ENCODE results near the gene PALLD.

Gene PALLD

GRCh38 chr4:168569066-168569930 lies 72.4 kb downstream of the PALLD start:
- H3K4me3 ChIP-seq (ENCODE audit: low read length): no peak overlapping the region
- TF ChIP-seq, protein P1, sequence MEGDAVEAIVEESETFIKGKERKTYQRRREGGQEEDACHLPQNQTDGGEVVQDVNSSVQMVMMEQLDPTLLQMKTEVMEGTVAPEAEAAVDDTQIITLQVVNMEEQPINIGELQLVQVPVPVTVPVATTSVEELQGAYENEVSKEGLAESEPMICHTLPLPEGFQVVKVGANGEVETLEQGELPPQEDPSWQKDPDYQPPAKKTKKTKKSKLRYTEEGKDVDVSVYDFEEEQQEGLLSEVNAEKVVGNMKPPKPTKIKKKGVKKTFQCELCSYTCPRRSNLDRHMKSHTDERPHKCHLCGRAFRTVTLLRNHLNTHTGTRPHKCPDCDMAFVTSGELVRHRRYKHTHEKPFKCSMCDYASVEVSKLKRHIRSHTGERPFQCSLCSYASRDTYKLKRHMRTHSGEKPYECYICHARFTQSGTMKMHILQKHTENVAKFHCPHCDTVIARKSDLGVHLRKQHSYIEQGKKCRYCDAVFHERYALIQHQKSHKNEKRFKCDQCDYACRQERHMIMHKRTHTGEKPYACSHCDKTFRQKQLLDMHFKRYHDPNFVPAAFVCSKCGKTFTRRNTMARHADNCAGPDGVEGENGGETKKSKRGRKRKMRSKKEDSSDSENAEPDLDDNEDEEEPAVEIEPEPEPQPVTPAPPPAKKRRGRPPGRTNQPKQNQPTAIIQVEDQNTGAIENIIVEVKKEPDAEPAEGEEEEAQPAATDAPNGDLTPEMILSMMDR (conservative IDR thresholded peaks at IDR 0.05; ENCODE audit: low read depth, low read length): no peak
- no peak for DNase-seq (ENCODE audit: low read depth)

DNA sequence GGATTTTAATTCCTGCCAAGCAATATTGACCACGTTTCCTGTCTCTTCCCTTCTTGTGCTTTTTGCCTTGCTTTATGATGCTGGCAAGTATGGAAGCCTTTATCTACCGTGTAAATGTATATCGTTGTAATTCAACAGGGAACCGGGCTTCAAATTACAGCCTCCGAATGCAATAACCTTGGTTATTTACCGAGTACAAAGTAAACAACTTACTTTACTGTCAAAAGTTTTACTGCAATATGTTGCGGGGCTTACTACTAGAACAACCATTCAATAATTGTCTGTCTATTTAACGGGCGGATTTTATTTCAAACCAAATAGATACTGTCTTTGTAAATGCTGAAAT lies 73.1 kb downstream of the PALLD start:
- no peak for DNase-seq (ENCODE audit: low read depth)
- TF ChIP-seq, protein P1 (conservative IDR thresholded peaks at IDR 0.05; ENCODE audit: low read depth, low read length): no peak
- H3K4me3 ChIP-seq (ENCODE audit: low read length): no peak overlapping the region

DNA sequence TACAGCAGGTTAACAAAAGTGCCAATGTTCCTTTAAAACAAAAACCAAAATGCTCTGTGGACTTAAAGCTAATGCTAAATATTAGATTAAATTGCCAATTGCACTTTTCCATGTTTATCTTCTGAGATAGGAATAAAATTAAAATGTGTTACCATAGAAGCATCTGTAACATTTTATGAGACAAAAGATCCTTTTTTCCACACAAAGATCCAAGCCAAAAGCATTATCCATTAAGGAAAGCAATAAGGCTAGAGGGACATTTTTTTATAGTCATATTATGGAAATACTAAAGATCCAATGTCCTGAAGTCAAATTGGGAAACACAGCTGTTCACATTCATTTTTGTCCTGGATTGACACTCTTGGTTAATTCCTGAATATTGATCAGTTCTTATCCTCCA lies 73.6 kb downstream of the PALLD start:
- no peak overlapping the region for H3K4me3 ChIP-seq (ENCODE audit: low read length)
- TF ChIP-seq, protein P1 (conservative IDR thresholded peaks at IDR 0.05; ENCODE audit: low read depth, low read length): no peak
- DNase-seq (ENCODE audit: low read depth): no peak

DNA sequence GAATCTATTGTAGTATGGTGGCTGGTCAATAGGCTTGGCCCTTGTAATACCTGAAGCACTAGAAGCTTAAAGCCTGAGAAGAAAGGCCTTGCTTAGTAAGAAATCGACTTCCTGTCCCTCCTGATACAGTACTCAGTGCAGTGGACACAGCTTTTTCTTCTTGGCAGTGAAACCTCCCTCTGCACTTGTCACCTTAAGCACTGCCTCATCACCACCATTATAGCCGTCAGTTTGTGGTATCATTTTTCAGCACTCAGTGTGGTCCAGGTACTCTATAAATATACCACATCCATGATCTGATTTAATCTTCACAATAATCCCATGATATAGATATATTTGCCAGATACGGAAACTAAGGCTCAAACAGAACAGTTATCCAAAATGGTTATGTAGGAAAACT lies 75.2 kb downstream of the PALLD start:
- TF ChIP-seq, protein P1 (conservative IDR thresholded peaks at IDR 0.05; ENCODE audit: low read depth, low read length): no peak
- no peak for DNase-seq (ENCODE audit: low read depth)
- no peak overlapping the region for H3K4me3 ChIP-seq (ENCODE audit: low read length)

DNA sequence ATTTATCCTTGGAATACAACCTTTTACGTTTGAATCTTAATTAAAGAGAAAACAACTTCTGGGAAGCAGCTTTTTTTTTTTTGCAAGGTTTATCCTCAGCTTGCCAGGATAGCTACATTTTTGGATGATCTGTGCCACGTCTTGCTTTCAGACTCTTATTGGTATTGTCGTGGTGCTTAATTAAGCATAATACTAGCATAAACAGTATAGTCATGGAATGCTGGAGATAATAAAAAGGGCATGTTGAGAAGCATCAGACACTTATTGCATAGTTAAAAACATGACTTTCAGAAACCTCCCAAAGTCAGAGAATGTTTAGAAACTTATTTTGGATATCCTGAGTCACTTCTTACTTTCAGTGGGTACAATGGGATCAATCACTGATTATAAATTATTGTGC lies 77.0 kb downstream of the PALLD start:
- no peak for DNase-seq (ENCODE audit: low read depth)
- TF ChIP-seq, protein P1 (conservative IDR thresholded peaks at IDR 0.05; ENCODE audit: low read depth, low read length): no peak
- no peak overlapping the region for H3K4me3 ChIP-seq (ENCODE audit: low read length)

DNA sequence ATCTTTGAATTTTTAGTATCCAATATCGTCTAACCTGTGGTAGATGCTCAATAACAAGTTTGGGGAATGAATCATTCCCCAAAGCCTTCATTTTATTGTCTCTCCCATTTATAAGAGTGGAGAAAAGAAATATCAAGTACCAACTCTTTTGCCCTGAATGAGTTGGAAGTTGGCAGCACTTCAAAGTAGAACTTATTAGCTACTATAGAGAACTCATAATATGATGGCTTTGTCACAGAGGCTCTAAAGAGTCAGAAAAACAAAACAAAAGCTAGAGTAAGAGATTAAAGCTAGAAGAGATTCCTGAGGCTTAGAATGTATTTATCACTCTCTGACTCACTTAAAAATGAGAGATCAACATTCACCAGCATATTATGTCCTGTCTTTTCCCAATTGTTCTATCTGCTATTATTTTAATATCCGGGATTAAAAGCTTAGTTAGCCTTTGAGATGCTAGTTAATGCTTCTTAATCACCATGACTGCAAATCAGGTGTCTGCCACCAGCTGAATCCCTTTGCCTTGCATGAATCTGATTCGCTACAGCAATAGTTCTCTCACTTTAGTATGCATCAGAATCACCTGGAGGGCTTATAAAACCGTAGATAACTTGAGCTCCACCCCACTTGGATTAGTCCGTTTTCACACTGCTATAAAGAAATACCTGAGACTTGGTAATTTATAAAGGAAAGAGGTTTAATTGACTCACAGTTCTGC lies 77.9 kb downstream of the PALLD start:
- H3K4me3 ChIP-seq (ENCODE audit: low read length): no peak overlapping the region
- TF ChIP-seq, protein P1 (conservative IDR thresholded peaks at IDR 0.05; ENCODE audit: low read depth, low read length): no peak
- DNase-seq (ENCODE audit: low read depth): peak; percentile 96

DNA sequence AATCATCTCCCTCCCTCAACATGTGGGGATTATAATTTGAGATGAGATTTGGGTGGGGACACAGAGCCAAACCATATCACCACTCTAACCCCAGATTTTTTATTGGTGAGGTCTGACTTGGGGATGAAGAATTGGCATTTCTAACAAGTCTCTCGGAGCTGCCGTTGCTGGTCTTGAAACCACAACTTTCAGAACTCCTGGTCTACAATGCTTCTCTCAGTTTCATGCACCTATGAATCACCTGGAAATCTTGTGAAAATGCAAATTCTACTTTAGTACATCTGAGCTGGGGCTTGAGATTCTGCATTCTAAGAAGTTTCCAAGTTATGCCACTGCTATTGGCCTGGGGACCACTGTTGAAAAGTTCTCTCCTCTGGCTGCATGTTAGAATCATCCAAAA lies 78.6 kb downstream of the PALLD start:
- TF ChIP-seq, protein P1 (conservative IDR thresholded peaks at IDR 0.05; ENCODE audit: low read depth, low read length): no peak
- no peak for DNase-seq (ENCODE audit: low read depth)
- H3K4me3 ChIP-seq (ENCODE audit: low read length): no peak overlapping the region

All from retinal pigment epithelial cell (primary cell).